HG03565 (cell line): ENCODE measurements around the gene HPF1.
"Not testable (repeated sequence)": the region's sequence is repeated elsewhere in the genome, so short reads cannot be mapped to it uniquely, and the experiment has no call there.

Experiments used
- ATAC-seq: cut with Tn5 transposase; IDR thresholded peaks from one replicate; pipeline ENCODE4 v1.9.1; 2021; ENCODE audit warnings: mild to moderate bottlenecking, moderate library complexity; ENCODE audit not compliant: unreplicated experiment

The HPF1 gene

GRCh38 chr4:169741569-169741968 lies 16.2 kb downstream of the HPF1 start:
- no peak for ATAC-seq

- ATAC-seq = not testable (repeated sequence)
Measured at GRCh38 chr4:169738604-169739003, 19.1 kb downstream of the HPF1 start.

- no peak for ATAC-seq
Measured at GRCh38 chr4:169730564-169730963, 27.2 kb downstream of the HPF1 start.

- ATAC-seq = no peak
Measured at GRCh38 chr4:169727616-169728015, 30.1 kb downstream of the HPF1 start.

- ATAC-seq = no peak
Measured at GRCh38 chr4:169724260-169724659, 33.5 kb downstream of the HPF1 start.

- no peak for ATAC-seq
Measured at GRCh38 chr4:169723207-169723965, 34.4 kb downstream of the HPF1 start.

GRCh38 chr4:169720529-169720928 lies 37.2 kb downstream of the HPF1 start:
- ATAC-seq = no peak

- no peak for ATAC-seq
Measured at GRCh38 chr4:169716677-169717076, 41.1 kb downstream of the HPF1 start.

GRCh38 chr4:169715826-169716225 lies 41.9 kb downstream of the HPF1 start:
- ATAC-seq = no peak

GRCh38 chr4:169707958-169708643 lies 49.6 kb downstream of the HPF1 start:
- ATAC-seq = no peak

- no peak for ATAC-seq
Measured at GRCh38 chr4:169698331-169698730, 59.4 kb downstream of the HPF1 start.

GRCh38 chr4:169690787-169691186 lies 67.0 kb downstream of the HPF1 start:
- ATAC-seq = no peak

- no peak for ATAC-seq
Measured at GRCh38 chr4:169689681-169690080, 68.1 kb downstream of the HPF1 start.

GRCh38 chr4:169682372-169683047 lies 75.2 kb downstream of the HPF1 start:
- ATAC-seq = no peak
